Suprapubic skin (tissue), 4 donors: ENCODE data around the gene FANK1. TPM values are rescaled to one million over a fixed set of nuclear protein-coding genes. Genes with fewer than 3 reads are reported as not detected.

Source experiments
- DNase-seq, 2 donors: peaks; one replicate each; pipeline ENCODE4 v3.0.0-alpha.2; 2019; ENCODE audit warnings: low spot score in 2 of 2
- H3K27ac ChIP-seq: fragments of 200-600 bp; sonication (generic); one replicate; pipeline ENCODE4 v1.5.1; 2019
- H3K27me3 ChIP-seq: fragments of 200-600 bp; sonication (generic); one replicate; pipeline ENCODE4 v1.5.1; 2019
- H3K36me3 ChIP-seq: fragments of 200-600 bp; sonication (generic); one replicate; pipeline ENCODE4 v1.5.1; 2019
- H3K4me1 ChIP-seq: fragments of 200-600 bp; sonication (generic); one replicate; pipeline ENCODE4 v1.5.1; 2019
- H3K4me3 ChIP-seq: fragments of 200-600 bp; sonication (generic); one replicate; pipeline ENCODE4 v1.5.1; 2019; ENCODE audit warnings: mild to moderate bottlenecking
- H3K9me3 ChIP-seq: fragments of 200-600 bp; sonication (generic); one replicate; pipeline ENCODE4 v1.5.1; 2019
- EP300 ChIP-seq: sonication (generic); formaldehyde crosslinking; IDR thresholded peaks from one replicate; pipeline ENCODE4 v1.6.1; 2017; ENCODE audit warnings: antibody characterized with exemption
- POLR2A ChIP-seq, 2 donors: fragments of 450-650 bp; IDR thresholded peaks; one replicate each; pipeline ENCODE4 v1.6.1; 2017; ENCODE audit warnings: antibody characterized with exemption in 2 of 2, mild to moderate bottlenecking in 2 of 2, moderate library complexity in 2 of 2
- POLR2AphosphoS5 ChIP-seq, 3 donors: sonication (generic); formaldehyde crosslinking; IDR thresholded peaks; one replicate each; pipeline ENCODE4 v1.6.1; 2017; ENCODE audit warnings: antibody characterized with exemption in 3 of 3
- WGBS: methylation state at CpG from one replicate; pipeline ENCODE4 v1.1.5; 2018; 5-methylcytosine and 5-hydroxymethylcytosine counted together
- total RNA-seq, 4 donors: library from RNA; depleted of rRNA; stranded (reverse); fragments of >200 nt; gene quantifications; one replicate each; pipeline ENCODE4 v1.1.0, GENCODE V29; 2016
- TF ChIP-seq, protein P1 (sequence below), 2 donors: fragments of 200-600 bp in 1 of 2; fragments of 450-650 bp in 1 of 2; sonication (generic) in 1 of 2; IDR thresholded peaks; one replicate each; pipeline ENCODE4 v1.5.1; 2016 to 2019; ENCODE audit warnings: antibody characterized with exemption in 2 of 2, mild to moderate bottlenecking in 1 of 2, moderate library complexity in 1 of 2

FANK1 gene
- total RNA-seq, 4 donors from 2014 or later = 3.7 to 8.2 (median 5.8) TPM

DNA sequence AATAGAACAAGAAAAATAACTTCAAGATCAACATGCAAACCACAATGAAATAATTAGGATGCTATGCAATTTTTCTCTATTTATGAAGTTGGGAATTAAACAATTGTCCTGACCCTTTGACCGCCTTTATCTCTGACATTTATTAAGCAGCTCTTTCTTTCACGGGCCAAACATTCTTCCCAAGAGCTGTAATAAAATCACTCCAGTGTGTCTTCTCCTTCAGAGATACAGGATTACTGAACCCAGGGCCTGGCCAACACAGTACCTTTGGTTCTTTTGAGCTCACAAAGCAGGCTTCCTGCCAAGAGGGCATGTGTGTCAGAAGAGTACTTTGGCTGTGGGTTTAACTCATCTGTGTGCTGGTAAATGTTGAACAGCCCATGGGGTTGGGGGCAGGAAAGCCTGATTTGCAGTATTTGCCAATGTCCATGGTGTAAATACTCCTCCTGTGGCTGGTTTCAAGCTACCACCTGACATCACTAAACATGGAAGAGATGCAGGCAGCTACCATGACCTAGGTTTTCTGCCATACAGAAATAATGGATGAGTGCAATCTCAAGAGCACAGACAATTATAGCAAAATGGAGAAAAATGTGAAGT is 121.7 kb downstream of the FANK1 start:
- no peak for DNase-seq
- no peak for TF ChIP-seq POLR2AphosphoS5 (IDR thresholded peaks at IDR 0.05)
- Histone ChIP-seq H3K9me3 (no peaks in the 10 kb centered on the region), H3K4me1 (no peaks in the 10 kb centered on the region), H3K4me3 (no peak overlapping the region), H3K27me3 (no peaks in the 10 kb centered on the region), H3K36me3 (no peaks in the 10 kb centered on the region), H3K27ac (no peak overlapping the region)
- WGBS = 77% methylated on average over 2 of the region's 2 CpGs

DNA sequence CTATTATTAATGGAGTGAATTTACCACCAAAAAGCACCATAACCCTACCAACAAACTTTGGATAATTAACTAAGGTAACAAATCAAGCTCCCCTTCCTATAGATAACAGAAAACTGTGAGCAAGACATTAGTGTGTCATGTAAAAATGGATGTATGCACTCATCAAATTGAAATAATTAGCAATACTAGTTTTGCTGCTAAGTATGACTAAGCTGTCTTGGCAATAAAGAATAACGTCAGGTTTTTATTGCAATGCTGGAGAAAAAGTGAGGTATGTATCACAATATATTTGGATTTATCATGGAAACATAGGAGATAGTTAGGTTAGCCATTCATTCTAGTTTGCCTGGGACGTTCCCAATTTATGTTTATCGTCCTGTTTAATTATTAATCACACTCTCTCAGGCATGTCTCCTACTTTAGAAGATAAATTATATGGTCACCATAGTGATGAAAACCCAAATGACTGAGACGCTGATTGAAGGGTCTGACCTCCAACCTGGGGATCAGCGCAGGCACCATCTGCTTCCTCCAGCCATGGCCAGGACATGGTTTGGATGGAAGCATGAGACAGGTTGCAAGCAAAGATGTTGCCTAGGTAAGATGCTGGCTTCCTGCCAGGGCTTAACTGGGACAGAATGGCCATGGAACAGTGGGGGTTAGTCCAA is 125.6 kb downstream of the FANK1 start:
- H3K27ac ChIP-seq = no peak overlapping the region
- 86% methylated on average over 5 of the region's 5 CpGs for WGBS
- TF ChIP-seq POLR2A (IDR thresholded peaks at IDR 0.05) (no peak), POLR2AphosphoS5 (IDR thresholded peaks at IDR 0.05) (no peak), EP300 (no peak)
- TF ChIP-seq, protein P1, sequence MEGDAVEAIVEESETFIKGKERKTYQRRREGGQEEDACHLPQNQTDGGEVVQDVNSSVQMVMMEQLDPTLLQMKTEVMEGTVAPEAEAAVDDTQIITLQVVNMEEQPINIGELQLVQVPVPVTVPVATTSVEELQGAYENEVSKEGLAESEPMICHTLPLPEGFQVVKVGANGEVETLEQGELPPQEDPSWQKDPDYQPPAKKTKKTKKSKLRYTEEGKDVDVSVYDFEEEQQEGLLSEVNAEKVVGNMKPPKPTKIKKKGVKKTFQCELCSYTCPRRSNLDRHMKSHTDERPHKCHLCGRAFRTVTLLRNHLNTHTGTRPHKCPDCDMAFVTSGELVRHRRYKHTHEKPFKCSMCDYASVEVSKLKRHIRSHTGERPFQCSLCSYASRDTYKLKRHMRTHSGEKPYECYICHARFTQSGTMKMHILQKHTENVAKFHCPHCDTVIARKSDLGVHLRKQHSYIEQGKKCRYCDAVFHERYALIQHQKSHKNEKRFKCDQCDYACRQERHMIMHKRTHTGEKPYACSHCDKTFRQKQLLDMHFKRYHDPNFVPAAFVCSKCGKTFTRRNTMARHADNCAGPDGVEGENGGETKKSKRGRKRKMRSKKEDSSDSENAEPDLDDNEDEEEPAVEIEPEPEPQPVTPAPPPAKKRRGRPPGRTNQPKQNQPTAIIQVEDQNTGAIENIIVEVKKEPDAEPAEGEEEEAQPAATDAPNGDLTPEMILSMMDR (IDR thresholded peaks at IDR 0.05) = no peak
- H3K4me3 ChIP-seq = no peak overlapping the region
- DNase-seq = no peak
- H3K9me3 ChIP-seq = peaks cover 3% of the 10 kb centered on the region
- no peaks in the 10 kb centered on the region for H3K27me3 ChIP-seq
- H3K4me1 ChIP-seq = no peaks in the 10 kb centered on the region
- no peaks in the 10 kb centered on the region for H3K36me3 ChIP-seq

GRCh38 chr10:126022841-126023240 is 126.5 kb downstream of the FANK1 start:
- WGBS = 79% methylated on average over 5 of the region's 5 CpGs
- Histone ChIP-seq H3K9me3 (peaks cover 4% of the 10 kb centered on the region), H3K27me3 (no peaks in the 10 kb centered on the region), H3K27ac (no peak overlapping the region), H3K36me3 (no peaks in the 10 kb centered on the region), H3K4me3 (no peak overlapping the region), H3K4me1 (no peaks in the 10 kb centered on the region)
- no peak for TF ChIP-seq EP300
- TF ChIP-seq POLR2A (IDR thresholded peaks at IDR 0.05) = no peak
- no peak for TF ChIP-seq POLR2AphosphoS5 (IDR thresholded peaks at IDR 0.05)
- TF ChIP-seq, protein P1 (IDR thresholded peaks at IDR 0.05) = no peak
- DNase-seq = no peak

DNA sequence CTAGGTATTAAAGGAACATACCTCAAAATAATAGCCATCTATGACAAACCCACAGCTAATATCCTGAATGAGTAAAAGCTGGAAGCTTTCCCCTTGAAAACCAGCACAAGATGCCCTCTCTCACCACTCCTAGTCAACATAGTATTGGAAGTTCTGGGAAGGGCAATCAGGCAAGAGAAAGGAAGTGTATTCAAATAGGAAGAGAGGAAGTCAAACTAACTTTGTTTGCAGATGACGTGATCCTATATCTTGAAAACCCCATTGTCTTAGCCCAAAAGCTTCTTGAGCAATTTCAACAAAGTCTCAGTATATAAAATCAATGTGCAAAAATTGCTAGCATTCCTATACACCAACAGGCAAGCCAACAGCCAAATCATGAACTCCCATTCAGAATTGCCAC is 131.3 kb downstream of the FANK1 start:
- no peaks in the 10 kb centered on the region for H3K36me3 ChIP-seq
- no peaks in the 10 kb centered on the region for H3K4me1 ChIP-seq
- DNase-seq = no peak
- 89% methylated on average over 1 of the region's 1 CpG for WGBS
- no peak for TF ChIP-seq POLR2AphosphoS5 (IDR thresholded peaks at IDR 0.05)
- no peak for TF ChIP-seq EP300
- no peak for TF ChIP-seq POLR2A (IDR thresholded peaks at IDR 0.05)
- TF ChIP-seq, protein P1 (IDR thresholded peaks at IDR 0.05) = no peak
- H3K4me3 ChIP-seq = no peak overlapping the region
- no peaks in the 10 kb centered on the region for H3K27me3 ChIP-seq
- H3K27ac ChIP-seq = no peak overlapping the region
- peaks cover 14% of the 10 kb centered on the region for H3K9me3 ChIP-seq

GRCh38 chr10:126029999-126030398 is 133.6 kb downstream of the FANK1 start:
- H3K9me3 ChIP-seq = peaks cover 19% of the 10 kb centered on the region
- H3K4me3 ChIP-seq = no peak overlapping the region
- H3K27me3 ChIP-seq = no peaks in the 10 kb centered on the region
- 89% methylated on average over 3 of the region's 3 CpGs for WGBS
- no peak overlapping the region for H3K27ac ChIP-seq
- TF ChIP-seq POLR2A (IDR thresholded peaks at IDR 0.05) (no peak), POLR2AphosphoS5 (IDR thresholded peaks at IDR 0.05) (no peak), EP300 (no peak)
- TF ChIP-seq, protein P1 (IDR thresholded peaks at IDR 0.05) = no peak
- no peaks in the 10 kb centered on the region for H3K4me1 ChIP-seq
- no peaks in the 10 kb centered on the region for H3K36me3 ChIP-seq
- no peak for DNase-seq
